Urinary bladder (tissue), 4 donors: ENCODE measurements around the gene ACBD6. TPM values are rescaled to one million over a fixed set of nuclear protein-coding genes. Genes with fewer than 3 reads are reported as not detected.

ENCODE experiments used
- DNase-seq: peaks from one replicate; pipeline ENCODE4 v3.0.0-alpha.2; 2015; ENCODE audit errors: extremely low spot score
- H3K27ac ChIP-seq: one replicate; pipeline ENCODE4 v1.5.1; 2013; ENCODE audit warnings: low read depth, mild to moderate bottlenecking, moderate library complexity
- H3K36me3 ChIP-seq: one replicate; pipeline ENCODE4 v1.6.1; 2013; ENCODE audit warnings: mild to moderate bottlenecking, moderate library complexity; ENCODE audit not compliant: insufficient read depth
- H3K4me1 ChIP-seq: one replicate; pipeline ENCODE4 v1.6.1; 2013; ENCODE audit warnings: mild to moderate bottlenecking, moderate library complexity; ENCODE audit not compliant: insufficient read depth
- H3K4me3 ChIP-seq: one replicate; pipeline ENCODE4 v1.5.1; 2013; ENCODE audit warnings: low read depth, low read length
- WGBS: extraction: QIAGEN DNeasy Blood & Tissue Kit; methylation state at CpG from one replicate; pipeline ENCODE4 v1.1.7; 2013; 5-methylcytosine and 5-hydroxymethylcytosine counted together
- polyA plus RNA-seq: library from polyadenylated mRNA; stranded (reverse); fragments of 200-250 nt; gene quantifications from one replicate; pipeline ENCODE4 v1.2.3, GENCODE V29; 2013
- total RNA-seq: library from RNA; depleted of rRNA; stranded (reverse); fragments of >200 nt; gene quantifications from one replicate; pipeline ENCODE4 v1.2.3, GENCODE V29; 2014
- donor health status: healthy with polysubstance abuse.
- donor health status: healthy.

ACBD6 gene
- total and polyA plus RNA-seq, 2 donors = 36.7 to 51.0 TPM

GRCh38 chr1:180275726-180276125 lies 226.7 kb downstream of the ACBD6 start:
- WGBS = 93% methylated on average over 5 of the region's 5 CpGs
- Histone ChIP-seq H3K4me1 (no peaks in the 10 kb centered on the region), H3K36me3 (peaks cover 3% of the 10 kb centered on the region), H3K27ac (no peak overlapping the region), H3K4me3 (no peak overlapping the region)
- no peak for DNase-seq

GRCh38 chr1:180274221-180274620 lies 228.2 kb downstream of the ACBD6 start:
- no peaks in the 10 kb centered on the region for H3K4me1 ChIP-seq
- H3K27ac ChIP-seq = no peak overlapping the region
- H3K4me3 ChIP-seq = no peak overlapping the region
- no peak for DNase-seq
- H3K36me3 ChIP-seq = peaks cover 3% of the 10 kb centered on the region
- WGBS = 97% methylated on average over 11 of the region's 11 CpGs

- Histone ChIP-seq H3K4me1 (no peaks in the 10 kb centered on the region), H3K27ac (no peak overlapping the region), H3K36me3 (peaks cover 3% of the 10 kb centered on the region), H3K4me3 (no peak overlapping the region)
- no peak for DNase-seq
- 97% methylated on average over 2 of the region's 2 CpGs for WGBS
These were observed 229.3 kb downstream of the ACBD6 start for GRCh38 chr1:180273066-180273465.

- Histone ChIP-seq H3K4me3 (no peak overlapping the region), H3K27ac (no peak overlapping the region), H3K36me3 (peaks cover 3% of the 10 kb centered on the region), H3K4me1 (no peaks in the 10 kb centered on the region)
- WGBS = 98% methylated on average over 4 of the region's 4 CpGs
- no peak for DNase-seq
These were observed 230.0 kb downstream of the ACBD6 start for GRCh38 chr1:180272395-180272794.

- H3K36me3 ChIP-seq = peaks cover 3% of the 10 kb centered on the region
These were observed 230.8 kb downstream of the ACBD6 start for GRCh38 chr1:180271272-180272255.

GRCh38 chr1:180270530-180271271 lies 231.7 kb downstream of the ACBD6 start:
- no peak overlapping the region for H3K27ac ChIP-seq
- H3K4me3 ChIP-seq = no peak overlapping the region
- H3K4me1 ChIP-seq = no peaks in the 10 kb centered on the region
- H3K36me3 ChIP-seq = peaks cover 3% of the 10 kb centered on the region
- DNase-seq = no peak
- 67% methylated on average over 8 of the region's 8 CpGs for WGBS

More at GRCh38 chr1:180271272-180272255, 230.8 kb downstream of the ACBD6 start:
- no peak overlapping the region for H3K4me3 ChIP-seq
- 69% methylated on average over 23 of the region's 23 CpGs for WGBS
- no peak for DNase-seq
- H3K4me1 ChIP-seq = no peaks in the 10 kb centered on the region
- no peak overlapping the region for H3K27ac ChIP-seq

- Histone ChIP-seq H3K27ac (no peak overlapping the region), H3K4me1 (no peaks in the 10 kb centered on the region), H3K36me3 (no peaks in the 10 kb centered on the region), H3K4me3 (no peak overlapping the region)
- no peak for DNase-seq
- 79% methylated on average over 14 of the region's 14 CpGs for WGBS
These were observed 232.5 kb downstream of the ACBD6 start for GRCh38 chr1:180269645-180270529.

GRCh38 chr1:180268556-180269075 lies 233.8 kb downstream of the ACBD6 start:
- no peak for DNase-seq
- Histone ChIP-seq H3K27ac (no peak overlapping the region), H3K4me1 (no peaks in the 10 kb centered on the region), H3K4me3 (no peak overlapping the region), H3K36me3 (no peaks in the 10 kb centered on the region)
- WGBS = 67% methylated on average over 9 of the region's 9 CpGs

GRCh38 chr1:180267761-180268555 lies 234.4 kb downstream of the ACBD6 start:
- no peaks in the 10 kb centered on the region for H3K36me3 ChIP-seq
- WGBS = 65% methylated on average over 5 of the region's 5 CpGs
- H3K4me3 ChIP-seq = no peak overlapping the region
- no peaks in the 10 kb centered on the region for H3K4me1 ChIP-seq
- H3K27ac ChIP-seq = no peak overlapping the region
- no peak for DNase-seq

- H3K4me3 ChIP-seq = no peak overlapping the region
- no peak for DNase-seq
- H3K36me3 ChIP-seq = no peaks in the 10 kb centered on the region
- H3K27ac ChIP-seq = no peak overlapping the region
- H3K4me1 ChIP-seq = no peaks in the 10 kb centered on the region
- WGBS = 94% methylated on average over 12 of the region's 12 CpGs
These were observed 235.2 kb downstream of the ACBD6 start for GRCh38 chr1:180267211-180267561.

GRCh38 chr1:180266275-180267210 lies 235.8 kb downstream of the ACBD6 start:
- Histone ChIP-seq H3K4me1 (no peaks in the 10 kb centered on the region), H3K27ac (no peak overlapping the region), H3K4me3 (no peak overlapping the region), H3K36me3 (no peaks in the 10 kb centered on the region)
- WGBS = 89% methylated on average over 28 of the region's 28 CpGs
- DNase-seq = no peak

GRCh38 chr1:180265871-180266270 lies 236.5 kb downstream of the ACBD6 start:
- H3K36me3 ChIP-seq = no peaks in the 10 kb centered on the region
- WGBS = 75% methylated on average over 4 of the region's 4 CpGs
- H3K4me3 ChIP-seq = no peak overlapping the region
- no peak for DNase-seq
- H3K4me1 ChIP-seq = no peaks in the 10 kb centered on the region
- H3K27ac ChIP-seq = no peak overlapping the region
